GM23248 (cell line): Measurements from ENCODE around the gene APOL1.

Source experiments
- EZH2 ChIP-seq: fragments of 200-600 bp; sonication (generic); IDR thresholded peaks from 2 replicates; pipeline ENCODE4 v1.6.1; 2018; ENCODE audit warnings: antibody characterized with exemption, mild to moderate bottlenecking; ENCODE audit not compliant: insufficient read depth, poor library complexity, severe bottlenecking
- EZH2phosphoT487 ChIP-seq: fragments of 200-600 bp; sonication (generic); IDR thresholded peaks from 2 replicates; pipeline ENCODE4 v1.6.1; 2018; ENCODE audit warnings: antibody characterized with exemption, moderate library complexity, mild to moderate bottlenecking, low read depth; ENCODE audit not compliant: insufficient read depth

DNA sequence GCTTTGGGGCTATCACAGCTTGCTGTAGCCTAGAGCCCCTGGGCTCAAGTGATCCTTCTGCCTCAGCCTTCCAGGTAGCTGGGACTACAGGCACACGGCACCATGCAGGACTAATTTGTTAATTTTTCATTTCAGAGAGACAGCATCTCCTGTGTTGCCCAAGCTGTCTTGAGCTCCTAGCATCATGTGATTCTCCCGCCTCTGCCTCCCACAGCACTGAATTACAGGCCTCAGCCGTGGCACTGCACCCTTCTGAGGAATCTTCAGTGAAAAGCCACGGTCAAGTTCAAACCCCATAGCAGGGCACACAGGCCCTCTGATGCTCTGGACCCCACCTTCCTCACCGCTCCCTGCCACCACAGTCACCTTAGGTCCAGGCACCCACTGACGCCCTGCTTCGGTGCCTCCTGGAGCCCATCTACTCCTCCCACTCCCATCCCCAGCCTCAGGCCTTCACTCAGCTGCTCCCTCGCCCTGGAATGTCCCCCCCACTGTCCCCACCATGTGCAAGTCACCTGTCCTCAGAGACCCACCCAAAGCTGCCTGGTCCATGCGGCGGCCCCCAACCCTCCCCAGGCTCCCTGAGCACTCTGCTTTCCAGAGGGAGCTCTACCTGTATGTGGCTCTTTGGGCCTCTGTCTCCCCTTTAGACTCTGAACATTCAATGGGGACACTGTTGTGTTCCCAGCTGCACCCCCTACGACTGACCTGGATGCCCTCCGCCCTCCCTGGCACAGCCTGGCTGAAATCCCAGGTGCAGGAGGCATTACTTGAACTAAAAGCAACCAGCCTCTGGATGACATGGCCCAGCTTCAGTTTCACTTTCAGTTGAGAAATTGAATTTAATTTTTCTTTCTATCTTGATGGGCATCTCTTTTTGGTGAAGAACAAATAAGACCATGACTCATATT, 15.2 kb upstream of the APOL1 start:
- TF ChIP-seq EZH2phosphoT487, result no peak
- no peak for TF ChIP-seq EZH2
